WTC11 (cell line): ENCODE data around the gene SLC24A4. TPM values are rescaled to one million over a fixed set of nuclear protein-coding genes. Genes with fewer than 3 reads are reported as not detected.

Experiments used
- ATAC-seq: fragments of 200-7000 bp; cut with Tn5 transposase; 2 replicates; pipeline ENCODE4 v1.10.0; 2021; ENCODE audit warnings: mild to moderate bottlenecking, moderate library complexity
- CTCF ChIA-PET: fragments of 300-600 bp; sonication (Branson Sonifier 250); formaldehyde crosslinking; loops from one replicate; lab custom pipeline; 2021; ENCODE audit warnings: antibody characterized with exemption; lab: Charles Lee
- POLR2A ChIA-PET: fragments of 350-600 bp; sonication (Branson Sonifier 250); formaldehyde crosslinking; loops from one replicate; lab custom pipeline; 2021; ENCODE audit warnings: antibody characterized with exemption; lab: Charles Lee
- DNase-seq: peaks from one replicate; pipeline ENCODE4 v3.0.0; 2021; ENCODE audit warnings: low spot score
- H3K27ac Mint-ChIP-seq: 2 replicates; pipeline ENCODE4 v1.8.0; 2021; ENCODE audit warnings: mixed read lengths
- H3K27me3 Mint-ChIP-seq: 2 replicates; pipeline ENCODE4 v1.8.0; 2021; ENCODE audit warnings: low read depth, mild to moderate bottlenecking, moderate library complexity, mixed read lengths
- H3K36me3 Mint-ChIP-seq: 2 replicates; pipeline ENCODE4 v1.8.0; 2021; ENCODE audit warnings: mixed read lengths
- H3K4me1 Mint-ChIP-seq: 2 replicates; pipeline ENCODE4 v1.8.0; 2022; ENCODE audit warnings: mixed read lengths
- H3K4me3 Mint-ChIP-seq: 2 replicates; pipeline ENCODE4 v1.8.0; 2021; ENCODE audit warnings: mild to moderate bottlenecking, moderate library complexity, mixed read lengths
- H3K9me3 Mint-ChIP-seq: 2 replicates; pipeline ENCODE4 v1.8.0; 2021; ENCODE audit warnings: mixed read lengths
- AFF4 ChIP-seq: sonication (generic); formaldehyde crosslinking; IDR thresholded peaks from 2 replicates; pipeline ENCODE4 v1.8.1; 2023; ENCODE audit warnings: mild to moderate bottlenecking, missing genetic modification reagents, borderline replicate concordance
- ARID4B ChIP-seq: sonication (generic); formaldehyde crosslinking; IDR thresholded peaks from 2 replicates; pipeline ENCODE4 v1.8.0; 2023; ENCODE audit warnings: missing genetic modification reagents, mild to moderate bottlenecking, borderline replicate concordance
- ELF4 ChIP-seq: sonication (generic); formaldehyde crosslinking; IDR thresholded peaks from 2 replicates; pipeline ENCODE4 v1.8.1; 2022; ENCODE audit warnings: low read depth, mild to moderate bottlenecking, moderate library complexity, missing genetic modification reagents
- FOXP4 ChIP-seq: sonication (generic); formaldehyde crosslinking; IDR thresholded peaks from 2 replicates; pipeline ENCODE4 v1.8.0; 2022; ENCODE audit warnings: mild to moderate bottlenecking, missing genetic modification reagents
- GABPB1 ChIP-seq: sonication (generic); formaldehyde crosslinking; IDR thresholded peaks from 2 replicates; pipeline ENCODE4 v1.8.1; 2023; ENCODE audit warnings: mild to moderate bottlenecking, missing genetic modification reagents
- JAZF1 ChIP-seq: fragments of 250-450 bp; sonication (Bioruptor Pico); IDR thresholded peaks from 2 replicates; pipeline ENCODE4 v1.9.0; 2021; ENCODE audit warnings: moderate library complexity, mild to moderate bottlenecking, inconsistent platforms
- SMAD3 ChIP-seq: sonication (generic); formaldehyde crosslinking; IDR thresholded peaks from 2 replicates; pipeline ENCODE4 v1.8.0; 2022; ENCODE audit warnings: missing genetic modification reagents, mild to moderate bottlenecking, borderline replicate concordance
- TCF7 ChIP-seq: sonication (generic); formaldehyde crosslinking; IDR thresholded peaks from 2 replicates; pipeline ENCODE4 v1.8.0; 2022; ENCODE audit warnings: mild to moderate bottlenecking, low read depth, missing genetic modification reagents, moderate library complexity
- TEAD4 ChIP-seq: sonication (generic); formaldehyde crosslinking; IDR thresholded peaks from 2 replicates; pipeline ENCODE4 v1.8.0; 2022; ENCODE audit warnings: mild to moderate bottlenecking, missing genetic modification reagents
- USF1 ChIP-seq: sonication (generic); formaldehyde crosslinking; IDR thresholded peaks from 2 replicates; pipeline ENCODE4 v1.8.0; 2022; ENCODE audit warnings: mild to moderate bottlenecking, missing genetic modification reagents
- ZNF138 ChIP-seq: sonication (generic); formaldehyde crosslinking; conservative IDR thresholded peaks from 2 replicates; pipeline ENCODE4 v1.8.1; 2022; ENCODE audit warnings: mild to moderate bottlenecking, moderate library complexity, missing genetic modification reagents
- ZNF219 ChIP-seq: sonication (generic); formaldehyde crosslinking; IDR thresholded peaks from 2 replicates; pipeline ENCODE4 v1.8.0; 2023; ENCODE audit warnings: missing genetic modification reagents, mild to moderate bottlenecking, borderline replicate concordance
- total RNA-seq: library from RNA; stranded (reverse); gene quantifications from 3 replicates; pipeline ENCODE4 v1.2.3, GENCODE V29; 2021
- TF ChIP-seq, protein P1 (sequence below): sonication (generic); formaldehyde crosslinking; IDR thresholded peaks from 2 replicates; pipeline ENCODE4 v1.8.0; 2022; ENCODE audit warnings: mild to moderate bottlenecking, missing genetic modification reagents
- TF ChIP-seq, protein P2 (sequence below): fragments of 250-450 bp; sonication (Bioruptor Pico); IDR thresholded peaks from 2 replicates; pipeline ENCODE4 v1.9.0; 2021; ENCODE audit warnings: mild to moderate bottlenecking
- TF ChIP-seq, protein P3 (sequence below): fragments of 200-600 bp; IDR thresholded peaks from 2 replicates; pipeline ENCODE4 v1.8.0; 2022; ENCODE audit warnings: antibody characterized with exemption

SLC24A4 gene
- total RNA-seq, 1 experiment from 2014 or later: 0.90 TPM

GRCh38 chr14:92529903-92530302 lies 206.9 kb downstream of the SLC24A4 start:
- Mint-ChIP-seq H3K36me3 (no peaks in the 10 kb centered on the region), H3K4me3 (no peak overlapping the region), H3K4me1 (no peaks in the 10 kb centered on the region), H3K27me3 (no peaks in the 10 kb centered on the region), H3K27ac (no peak overlapping the region), H3K9me3 (no peaks in the 10 kb centered on the region)
- ChIA-PET POLR2A (no interaction called here), CTCF (no interaction called here)
- no peak for DNase-seq
- no peak for ATAC-seq
- TF ChIP-seq ELF4 (no peak), ZNF138 (no peak)

GRCh38 chr14:92531106-92531873 lies 208.3 kb downstream of the SLC24A4 start:
- Mint-ChIP-seq H3K27ac (no peak overlapping the region), H3K9me3 (no peaks in the 10 kb centered on the region), H3K36me3 (no peaks in the 10 kb centered on the region), H3K27me3 (no peaks in the 10 kb centered on the region), H3K4me1 (no peaks in the 10 kb centered on the region), H3K4me3 (no peak overlapping the region)
- TF ChIP-seq ZNF219: no peak
- POLR2A ChIA-PET: no interaction called here
- DNase-seq (no peak), ATAC-seq (no peak)
- CTCF ChIA-PET: interaction anchor here (0.7 kb wide), 1 partner anchor 143 kb away, joined by 5 read pairs; no protein-coding TSS in a partner anchor

DNA sequence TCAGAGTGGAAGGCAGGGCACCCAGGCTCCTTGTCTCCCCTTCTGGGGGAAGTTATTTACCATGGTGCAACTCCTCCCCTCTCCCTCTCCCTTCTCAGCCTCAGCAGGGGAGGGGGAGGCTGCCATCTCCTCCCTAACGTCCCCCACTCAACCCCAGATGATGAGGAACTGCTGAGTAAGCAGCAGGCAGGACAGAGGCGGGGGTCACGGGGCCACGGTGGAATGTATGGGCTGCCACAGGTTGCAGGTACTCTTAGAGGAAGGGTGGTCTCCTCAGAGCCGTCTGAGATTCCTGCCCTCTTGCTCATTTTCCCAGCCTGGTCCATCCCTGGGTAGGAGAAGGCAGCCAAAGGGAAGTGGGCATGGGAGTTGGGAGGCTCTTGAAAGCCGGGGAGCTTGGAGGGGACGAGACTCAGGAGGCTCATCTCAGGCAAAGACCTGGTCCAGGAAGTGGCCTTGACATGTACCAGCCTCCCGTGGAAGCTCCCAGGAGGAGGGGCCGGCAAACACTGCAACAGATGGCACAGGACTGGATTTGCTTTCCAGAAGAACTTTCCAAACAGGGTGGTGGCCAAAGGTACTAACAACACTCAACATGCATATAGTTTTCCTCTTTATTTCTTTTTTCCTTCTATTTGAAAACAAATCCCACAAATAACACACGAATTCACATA lies 209.7 kb downstream of the SLC24A4 start:
- Mint-ChIP-seq H3K4me1 (no peaks in the 10 kb centered on the region), H3K4me3 (no peak overlapping the region), H3K9me3 (no peaks in the 10 kb centered on the region), H3K27ac (no peak overlapping the region), H3K27me3 (no peaks in the 10 kb centered on the region), H3K36me3 (no peaks in the 10 kb centered on the region)
- ATAC-seq (no peak), DNase-seq (no peak)
- CTCF ChIA-PET: no interaction called here
- POLR2A ChIA-PET: no interaction called here
- TF ChIP-seq SMAD3 (CRISPR knock-in tag): no peak
- no peak for TF ChIP-seq GABPB1
- TF ChIP-seq ZNF138: no peak
- TF ChIP-seq ELF4: no peak
- TF ChIP-seq, protein P1, sequence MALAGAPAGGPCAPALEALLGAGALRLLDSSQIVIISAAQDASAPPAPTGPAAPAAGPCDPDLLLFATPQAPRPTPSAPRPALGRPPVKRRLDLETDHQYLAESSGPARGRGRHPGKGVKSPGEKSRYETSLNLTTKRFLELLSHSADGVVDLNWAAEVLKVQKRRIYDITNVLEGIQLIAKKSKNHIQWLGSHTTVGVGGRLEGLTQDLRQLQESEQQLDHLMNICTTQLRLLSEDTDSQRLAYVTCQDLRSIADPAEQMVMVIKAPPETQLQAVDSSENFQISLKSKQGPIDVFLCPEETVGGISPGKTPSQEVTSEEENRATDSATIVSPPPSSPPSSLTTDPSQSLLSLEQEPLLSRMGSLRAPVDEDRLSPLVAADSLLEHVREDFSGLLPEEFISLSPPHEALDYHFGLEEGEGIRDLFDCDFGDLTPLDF (CRISPR knock-in tag): no peak
- TF ChIP-seq, protein P2, sequence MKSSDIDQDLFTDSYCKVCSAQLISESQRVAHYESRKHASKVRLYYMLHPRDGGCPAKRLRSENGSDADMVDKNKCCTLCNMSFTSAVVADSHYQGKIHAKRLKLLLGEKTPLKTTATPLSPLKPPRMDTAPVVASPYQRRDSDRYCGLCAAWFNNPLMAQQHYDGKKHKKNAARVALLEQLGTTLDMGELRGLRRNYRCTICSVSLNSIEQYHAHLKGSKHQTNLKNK: no peak
- no peak for TF ChIP-seq TCF7 (CRISPR knock-in tag)
- TF ChIP-seq AFF4: no peak
- no peak for TF ChIP-seq ARID4B (CRISPR knock-in tag)
- TF ChIP-seq TEAD4 (CRISPR knock-in tag): no peak
- TF ChIP-seq FOXP4 (CRISPR knock-in tag): no peak
- TF ChIP-seq, protein P3, sequence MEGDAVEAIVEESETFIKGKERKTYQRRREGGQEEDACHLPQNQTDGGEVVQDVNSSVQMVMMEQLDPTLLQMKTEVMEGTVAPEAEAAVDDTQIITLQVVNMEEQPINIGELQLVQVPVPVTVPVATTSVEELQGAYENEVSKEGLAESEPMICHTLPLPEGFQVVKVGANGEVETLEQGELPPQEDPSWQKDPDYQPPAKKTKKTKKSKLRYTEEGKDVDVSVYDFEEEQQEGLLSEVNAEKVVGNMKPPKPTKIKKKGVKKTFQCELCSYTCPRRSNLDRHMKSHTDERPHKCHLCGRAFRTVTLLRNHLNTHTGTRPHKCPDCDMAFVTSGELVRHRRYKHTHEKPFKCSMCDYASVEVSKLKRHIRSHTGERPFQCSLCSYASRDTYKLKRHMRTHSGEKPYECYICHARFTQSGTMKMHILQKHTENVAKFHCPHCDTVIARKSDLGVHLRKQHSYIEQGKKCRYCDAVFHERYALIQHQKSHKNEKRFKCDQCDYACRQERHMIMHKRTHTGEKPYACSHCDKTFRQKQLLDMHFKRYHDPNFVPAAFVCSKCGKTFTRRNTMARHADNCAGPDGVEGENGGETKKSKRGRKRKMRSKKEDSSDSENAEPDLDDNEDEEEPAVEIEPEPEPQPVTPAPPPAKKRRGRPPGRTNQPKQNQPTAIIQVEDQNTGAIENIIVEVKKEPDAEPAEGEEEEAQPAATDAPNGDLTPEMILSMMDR: no peak
- TF ChIP-seq JAZF1 (CRISPR knock-in tag): no peak
- TF ChIP-seq USF1 (CRISPR knock-in tag): no peak
